Trophoblast cell (in vitro differentiated cells and primary cell): Measurements from ENCODE around the gene NHS.

ENCODE experiments used
- DNase-seq, 2 donors: peaks; one replicate each; pipeline ENCODE4 v3.0.0-alpha.2; 2016
- H2AFZ ChIP-seq: 2 replicates; pipeline ENCODE4 v1.6.1; 2013; ENCODE audit warnings: low read length, moderate library complexity, mild to moderate bottlenecking; ENCODE audit not compliant: insufficient read depth, poor library complexity
- H2AK5ac ChIP-seq: 2 replicates; pipeline ENCODE4 v1.6.1; 2013; ENCODE audit warnings: mild to moderate bottlenecking, low read length
- H2BK120ac ChIP-seq: 2 replicates; pipeline ENCODE4 v1.6.1; 2013; ENCODE audit warnings: low read length, mild to moderate bottlenecking, moderate library complexity; ENCODE audit not compliant: insufficient read depth, poor library complexity
- H2BK12ac ChIP-seq: 2 replicates; pipeline ENCODE4 v1.6.1; 2013; ENCODE audit warnings: mild to moderate bottlenecking, low read length, moderate library complexity
- H2BK5ac ChIP-seq: 2 replicates; pipeline ENCODE4 v1.6.1; 2013; ENCODE audit warnings: low read length, low read depth, moderate library complexity, mild to moderate bottlenecking; ENCODE audit not compliant: poor library complexity
- H3K14ac ChIP-seq: 2 replicates; pipeline ENCODE4 v1.6.1; 2013; ENCODE audit warnings: mild to moderate bottlenecking, low read length
- H3K18ac ChIP-seq: 2 replicates; pipeline ENCODE4 v1.6.1; 2013; ENCODE audit warnings: mild to moderate bottlenecking, low read length
- H3K23ac ChIP-seq: 2 replicates; pipeline ENCODE4 v1.6.1; 2013; ENCODE audit warnings: low read length
- H3K27ac ChIP-seq: 2 replicates; pipeline ENCODE4 v1.5.1; 2013; ENCODE audit warnings: low read depth, mild to moderate bottlenecking, inconsistent platforms, low read length, moderate library complexity
- H3K27me3 ChIP-seq: 2 replicates; pipeline ENCODE4 v1.6.1; 2013; ENCODE audit warnings: inconsistent platforms, mild to moderate bottlenecking, low read length, moderate library complexity; ENCODE audit not compliant: insufficient read depth
- H3K36me3 ChIP-seq, 2 experiments: 1 replicate in 1 of 2; 2 replicates in 1 of 2; pipeline ENCODE4 v1.6.1; 2013; ENCODE audit warnings: low read length in 2 of 2, mild to moderate bottlenecking in 2 of 2, moderate library complexity in 1 of 2; ENCODE audit not compliant: insufficient read depth in 2 of 2, control insufficient read depth in 1 of 2
- H3K4ac ChIP-seq: 2 replicates; pipeline ENCODE4 v1.6.1; 2013; ENCODE audit warnings: low read depth, mild to moderate bottlenecking, low read length, moderate library complexity
- H3K4me1 ChIP-seq, 2 experiments: 1 replicate in 1 of 2; 2 replicates in 1 of 2; pipeline ENCODE4 v1.6.1; 2013; ENCODE audit warnings: low read length in 2 of 2, mild to moderate bottlenecking in 2 of 2, moderate library complexity in 1 of 2; ENCODE audit not compliant: insufficient read depth in 2 of 2, control insufficient read depth in 1 of 2
- H3K4me2 ChIP-seq: 2 replicates; pipeline ENCODE4 v1.6.1; 2013; ENCODE audit warnings: inconsistent platforms, mild to moderate bottlenecking, low read length, moderate library complexity
- H3K4me3 ChIP-seq: 2 replicates; pipeline ENCODE4 v1.5.1; 2013; ENCODE audit warnings: mild to moderate bottlenecking, low read depth, low read length, inconsistent platforms
- H3K79me1 ChIP-seq: one replicate; pipeline ENCODE4 v1.6.1; 2013; ENCODE audit warnings: low read length
- H3K79me2 ChIP-seq: 2 replicates; pipeline ENCODE4 v1.6.1; 2013; ENCODE audit warnings: low read length, mild to moderate bottlenecking; ENCODE audit not compliant: control insufficient read depth, insufficient read depth, poor library complexity
- H3K9ac ChIP-seq: 2 replicates; pipeline ENCODE4 v1.6.1; 2013; ENCODE audit warnings: mild to moderate bottlenecking, low read length
- H3K9me3 ChIP-seq: 2 replicates; pipeline ENCODE4 v1.6.1; 2013; ENCODE audit warnings: low read depth, mild to moderate bottlenecking, control low read depth, inconsistent platforms, low read length; ENCODE audit not compliant: insufficient read depth
- H4K12ac ChIP-seq: 2 replicates; pipeline ENCODE4 v1.6.1; 2013; ENCODE audit warnings: low read depth, mild to moderate bottlenecking, low read length, moderate library complexity
- H4K8ac ChIP-seq: 2 replicates; pipeline ENCODE4 v1.6.1; 2013; ENCODE audit warnings: low read depth, mild to moderate bottlenecking, low read length, moderate library complexity
- H4K91ac ChIP-seq: one replicate; pipeline ENCODE4 v1.6.1; 2013; ENCODE audit warnings: low read depth, mild to moderate bottlenecking, low read length, moderate library complexity
- WGBS: extraction: QIAGEN DNeasy Blood & Tissue Kit; methylation state at CpG from one replicate; pipeline ENCODE4 v1.1.7; 2013; ENCODE audit warnings: missing lambda C conversion rate; ENCODE audit not compliant: insufficient read length, insufficient coverage; ENCODE audit errors: extremely low coverage; 5-methylcytosine and 5-hydroxymethylcytosine counted together

The NHS gene

DNA sequence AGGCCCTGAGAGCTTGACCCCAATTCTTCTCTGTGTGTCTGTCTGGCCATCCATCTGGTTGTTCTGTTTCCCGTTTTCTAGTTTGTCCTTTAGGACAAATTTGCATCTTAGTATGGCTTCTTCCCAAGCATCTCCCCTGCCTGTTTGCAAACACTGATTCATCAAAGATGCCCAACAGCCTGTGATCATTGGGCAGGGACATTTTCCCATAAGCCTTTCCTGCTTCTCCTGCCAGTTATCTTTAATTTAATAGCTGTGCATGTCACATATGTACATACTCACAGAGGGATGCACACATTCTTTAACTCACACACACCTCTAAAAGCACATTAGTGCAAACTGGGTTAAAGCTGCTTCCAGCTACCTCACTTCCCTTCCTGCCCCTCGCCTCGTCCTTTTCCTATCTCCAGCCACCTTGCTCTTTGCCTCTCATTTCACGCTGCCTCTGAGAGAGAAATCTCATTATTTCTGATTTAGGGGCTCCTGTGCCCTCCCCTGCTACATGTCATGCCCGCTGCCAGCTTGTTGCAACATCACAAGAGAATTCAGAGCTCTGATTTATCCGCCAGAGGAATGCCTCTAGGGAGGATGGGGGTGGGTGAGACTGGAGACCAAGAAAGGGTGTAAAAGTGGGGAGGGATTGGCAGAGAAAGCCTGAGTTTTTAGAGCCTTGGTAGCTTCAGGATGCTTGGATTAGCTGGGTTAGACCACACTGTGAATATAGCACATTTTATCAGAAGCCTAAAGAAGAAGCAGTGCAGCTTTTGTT is 100.6 kb downstream of the NHS start:
- Histone ChIP-seq H3K36me3 (no peaks in the 10 kb centered on the region), H3K27ac (no peak overlapping the region), H2AK5ac (no peak overlapping the region), H3K79me2 (no peaks in the 10 kb centered on the region), H2BK120ac (no peak overlapping the region), H3K18ac (no peak overlapping the region), H4K12ac (no peak overlapping the region), H4K91ac (no peak overlapping the region), H3K4me3 (no peak overlapping the region), H3K9me3 (no peaks in the 10 kb centered on the region), H3K4ac (no peak overlapping the region), H3K14ac (no peak overlapping the region), H2BK5ac (no peak overlapping the region), H4K8ac (no peak overlapping the region), H3K23ac (no peak overlapping the region), H3K79me1 (no peaks in the 10 kb centered on the region), H3K4me2 (no peak overlapping the region), H3K4me1 (no peaks in the 10 kb centered on the region), H3K27me3 (no peaks in the 10 kb centered on the region), H3K9ac (no peak overlapping the region), H2AFZ (no peak overlapping the region), H2BK12ac (no peak overlapping the region)
- WGBS: no CpG with 5 or more reads among the region's 6 CpGs
- no peak for DNase-seq

DNA sequence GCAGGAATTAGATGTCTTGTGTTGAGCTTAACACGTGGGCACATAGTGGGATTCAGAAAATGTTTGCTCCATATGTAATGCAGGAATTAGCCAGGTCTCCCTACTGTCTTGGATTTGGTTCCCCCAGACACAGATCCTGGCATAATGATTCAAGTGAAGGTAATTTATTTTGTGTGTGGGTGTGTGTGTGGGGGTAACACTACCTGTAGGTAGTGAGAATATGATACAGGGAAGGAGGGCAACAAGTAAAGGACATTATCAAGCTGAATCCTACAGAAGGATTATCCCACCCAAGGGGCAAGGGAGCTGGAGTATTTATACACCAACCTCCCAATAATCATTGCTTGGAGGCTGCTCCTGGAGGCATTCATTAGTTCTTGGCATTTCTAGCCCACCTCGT is 101.4 kb downstream of the NHS start:
- Histone ChIP-seq H3K79me2 (no peaks in the 10 kb centered on the region), H2AK5ac (no peak overlapping the region), H3K36me3 (no peaks in the 10 kb centered on the region), H3K23ac (no peak overlapping the region), H3K27me3 (no peaks in the 10 kb centered on the region), H2BK120ac (no peak overlapping the region), H3K4me1 (no peaks in the 10 kb centered on the region), H2BK5ac (no peak overlapping the region), H4K91ac (no peak overlapping the region), H4K12ac (no peak overlapping the region), H3K9ac (no peak overlapping the region), H3K4me3 (no peak overlapping the region), H3K4ac (no peak overlapping the region), H3K9me3 (no peaks in the 10 kb centered on the region), H3K14ac (no peak overlapping the region), H3K27ac (no peak overlapping the region), H3K4me2 (no peak overlapping the region), H3K79me1 (no peaks in the 10 kb centered on the region), H2BK12ac (no peak overlapping the region), H3K18ac (no peak overlapping the region), H2AFZ (no peak overlapping the region), H4K8ac (no peak overlapping the region)
- no CpG with 5 or more reads among the region's 2 CpGs for WGBS
- no peak for DNase-seq

DNA sequence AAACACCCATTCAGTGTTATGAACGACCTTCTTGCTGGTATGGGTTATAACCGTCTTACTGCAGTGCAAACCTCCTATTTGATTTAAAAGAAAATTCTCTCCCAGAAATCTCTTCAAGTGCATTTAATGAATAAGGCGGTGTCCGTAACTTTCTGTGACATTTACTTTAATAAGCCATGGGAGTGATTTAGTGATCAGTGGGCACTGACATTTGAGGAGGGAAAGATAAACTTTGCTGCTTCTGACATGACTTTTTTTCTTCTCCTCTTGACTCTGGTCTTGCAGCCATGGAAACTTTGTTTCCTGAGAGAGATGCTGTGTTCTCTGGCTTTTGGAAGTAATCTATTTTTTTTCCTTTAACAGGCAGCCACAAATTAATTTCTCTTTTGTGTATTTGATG is 106.1 kb downstream of the NHS start:
- H3K36me3 ChIP-seq: no peaks in the 10 kb centered on the region
- H3K14ac ChIP-seq: no peak overlapping the region
- no peak overlapping the region for H3K27ac ChIP-seq
- no peak overlapping the region for H3K4me3 ChIP-seq
- no peak overlapping the region for H3K9ac ChIP-seq
- no peak overlapping the region for H3K18ac ChIP-seq
- no peaks in the 10 kb centered on the region for H3K79me2 ChIP-seq
- H3K4me2 ChIP-seq: no peak overlapping the region
- H2AFZ ChIP-seq: no peak overlapping the region
- H2BK120ac ChIP-seq: no peak overlapping the region
- no peak overlapping the region for H4K91ac ChIP-seq
- H3K23ac ChIP-seq: no peak overlapping the region
- DNase-seq: no peak
- H3K9me3 ChIP-seq: no peaks in the 10 kb centered on the region
- no peak overlapping the region for H4K8ac ChIP-seq
- no peaks in the 10 kb centered on the region for H3K27me3 ChIP-seq
- no peaks in the 10 kb centered on the region for H3K79me1 ChIP-seq
- WGBS: no CpG with 5 or more reads among the region's 4 CpGs
- H2BK5ac ChIP-seq: no peak overlapping the region
- H3K4me1 ChIP-seq: no peaks in the 10 kb centered on the region
- H3K4ac ChIP-seq: no peak overlapping the region
- no peak overlapping the region for H2AK5ac ChIP-seq
- no peak overlapping the region for H2BK12ac ChIP-seq
- no peak overlapping the region for H4K12ac ChIP-seq

DNA sequence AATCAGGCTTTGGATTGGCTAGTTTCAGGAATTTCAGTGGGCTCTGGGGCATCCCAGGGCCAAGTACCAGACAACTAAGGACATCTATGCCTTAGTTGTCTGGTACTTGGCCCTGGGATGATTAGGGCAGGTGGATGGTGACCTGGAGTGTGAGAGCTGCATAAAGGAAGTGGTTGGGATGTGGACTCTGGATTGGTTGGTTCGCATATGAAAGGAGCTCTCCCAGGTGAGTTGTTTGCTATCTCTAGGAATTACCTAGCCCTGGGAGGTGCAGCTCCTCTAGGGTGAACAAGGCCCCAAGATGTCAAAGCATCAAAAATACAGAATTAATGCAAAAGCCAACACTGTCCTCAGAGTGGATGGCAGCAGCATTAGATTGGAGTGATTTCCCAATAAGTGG is 109.6 kb downstream of the NHS start:
- no peak overlapping the region for H3K14ac ChIP-seq

More for the DNA sequence above, 109.6 kb downstream of the NHS start:
- DNase-seq: no peak
- Histone ChIP-seq H3K4me1 (no peaks in the 10 kb centered on the region), H3K4me2 (no peak overlapping the region), H4K12ac (no peak overlapping the region), H4K8ac (no peak overlapping the region), H3K79me1 (no peaks in the 10 kb centered on the region), H2BK120ac (no peak overlapping the region), H3K4me3 (no peak overlapping the region), H2BK12ac (no peak overlapping the region), H3K9me3 (no peaks in the 10 kb centered on the region), H3K9ac (no peak overlapping the region), H3K23ac (no peak overlapping the region), H2BK5ac (no peak overlapping the region), H3K27me3 (no peaks in the 10 kb centered on the region), H2AK5ac (no peak overlapping the region), H3K4ac (no peak overlapping the region), H2AFZ (no peak overlapping the region), H4K91ac (no peak overlapping the region), H3K79me2 (no peaks in the 10 kb centered on the region), H3K27ac (no peak overlapping the region), H3K18ac (no peak overlapping the region), H3K36me3 (no peaks in the 10 kb centered on the region)
- WGBS: no CpG with 5 or more reads among the region's 1 CpG
